Vagina (tissue), 2 donors: ENCODE data around the gene BCAM.

Experiments used
- CTCF ChIP-seq, 3 experiments: fragments of 450-650 bp in 2 of 3; fragments of 200-600 bp in 1 of 3; sonication (generic) in 1 of 3; IDR thresholded peaks; one replicate each; pipeline ENCODE4 v1.5.1; 2017 to 2019; ENCODE audit warnings: antibody characterized with exemption in 3 of 3, mild to moderate bottlenecking in 2 of 3, moderate library complexity in 2 of 3
- POLR2A ChIP-seq, 2 donors: fragments of 450-650 bp; IDR thresholded peaks; one replicate each; pipeline ENCODE4 v1.6.1; 2017; ENCODE audit warnings: antibody characterized with exemption in 2 of 2, mild to moderate bottlenecking in 2 of 2, moderate library complexity in 2 of 2

- no peak for TF ChIP-seq CTCF (IDR thresholded peaks at IDR 0.05)
- no peak for TF ChIP-seq POLR2A (IDR thresholded peaks at IDR 0.05)
These were observed 12.0 kb downstream of the BCAM start for GRCh38 chr19:44820648-44821609.
